Suprapubic skin (tissue), 4 donors: ENCODE measurements around the gene ICE1. TPM values are rescaled to one million over a fixed set of nuclear protein-coding genes. Genes with fewer than 3 reads are reported as not detected.

Source experiments
- DNase-seq, 2 donors: peaks; one replicate each; pipeline ENCODE4 v3.0.0-alpha.2; 2019; ENCODE audit warnings: low spot score in 2 of 2
- H3K27ac ChIP-seq: fragments of 200-600 bp; sonication (generic); one replicate; pipeline ENCODE4 v1.5.1; 2019
- H3K27me3 ChIP-seq: fragments of 200-600 bp; sonication (generic); one replicate; pipeline ENCODE4 v1.5.1; 2019
- H3K36me3 ChIP-seq: fragments of 200-600 bp; sonication (generic); one replicate; pipeline ENCODE4 v1.5.1; 2019
- H3K4me1 ChIP-seq: fragments of 200-600 bp; sonication (generic); one replicate; pipeline ENCODE4 v1.5.1; 2019
- H3K4me3 ChIP-seq: fragments of 200-600 bp; sonication (generic); one replicate; pipeline ENCODE4 v1.5.1; 2019; ENCODE audit warnings: mild to moderate bottlenecking
- H3K9me3 ChIP-seq: fragments of 200-600 bp; sonication (generic); one replicate; pipeline ENCODE4 v1.5.1; 2019
- EP300 ChIP-seq: sonication (generic); formaldehyde crosslinking; IDR thresholded peaks from one replicate; pipeline ENCODE4 v1.6.1; 2017; ENCODE audit warnings: antibody characterized with exemption
- POLR2A ChIP-seq, 2 donors: fragments of 450-650 bp; IDR thresholded peaks; one replicate each; pipeline ENCODE4 v1.6.1; 2017; ENCODE audit warnings: antibody characterized with exemption in 2 of 2, mild to moderate bottlenecking in 2 of 2, moderate library complexity in 2 of 2
- POLR2AphosphoS5 ChIP-seq, 3 donors: sonication (generic); formaldehyde crosslinking; IDR thresholded peaks; one replicate each; pipeline ENCODE4 v1.6.1; 2017; ENCODE audit warnings: antibody characterized with exemption in 3 of 3
- WGBS: methylation state at CpG from one replicate; pipeline ENCODE4 v1.1.5; 2018; 5-methylcytosine and 5-hydroxymethylcytosine counted together
- total RNA-seq, 4 donors: library from RNA; depleted of rRNA; stranded (reverse); fragments of >200 nt; gene quantifications; one replicate each; pipeline ENCODE4 v1.1.0, GENCODE V29; 2016
- TF ChIP-seq, protein P1 (sequence below), 2 donors: fragments of 200-600 bp in 1 of 2; fragments of 450-650 bp in 1 of 2; sonication (generic) in 1 of 2; IDR thresholded peaks; one replicate each; pipeline ENCODE4 v1.5.1; 2016 to 2019; ENCODE audit warnings: antibody characterized with exemption in 2 of 2, mild to moderate bottlenecking in 1 of 2, moderate library complexity in 1 of 2

The ICE1 gene
- total RNA-seq, 4 donors from 2014 or later: 17.6 to 27.4 (median 24.1) TPM

DNA sequence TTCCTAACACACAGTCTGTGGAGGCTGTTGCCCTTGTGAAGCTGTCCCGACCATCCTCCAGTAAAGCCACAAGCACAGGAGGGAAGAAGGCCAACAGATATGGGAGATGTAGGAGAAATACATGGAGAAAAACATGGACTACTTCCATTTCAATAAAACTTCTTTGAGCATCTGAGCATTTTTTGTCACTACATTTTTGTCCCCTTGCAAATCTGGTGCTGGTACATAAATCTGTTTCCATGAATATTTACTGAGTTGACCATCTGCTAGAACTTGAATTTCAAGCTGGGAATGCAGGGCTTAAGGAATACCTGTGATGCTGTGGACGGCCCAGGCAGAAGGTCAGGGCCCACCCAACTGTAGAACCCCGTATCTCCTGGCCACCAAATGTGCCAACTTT lies 43.9 kb upstream of the ICE1 start:
- no peak for TF ChIP-seq EP300
- no peak for TF ChIP-seq POLR2AphosphoS5 (IDR thresholded peaks at IDR 0.05)
- no peak for TF ChIP-seq POLR2A (IDR thresholded peaks at IDR 0.05)
- TF ChIP-seq, protein P1, sequence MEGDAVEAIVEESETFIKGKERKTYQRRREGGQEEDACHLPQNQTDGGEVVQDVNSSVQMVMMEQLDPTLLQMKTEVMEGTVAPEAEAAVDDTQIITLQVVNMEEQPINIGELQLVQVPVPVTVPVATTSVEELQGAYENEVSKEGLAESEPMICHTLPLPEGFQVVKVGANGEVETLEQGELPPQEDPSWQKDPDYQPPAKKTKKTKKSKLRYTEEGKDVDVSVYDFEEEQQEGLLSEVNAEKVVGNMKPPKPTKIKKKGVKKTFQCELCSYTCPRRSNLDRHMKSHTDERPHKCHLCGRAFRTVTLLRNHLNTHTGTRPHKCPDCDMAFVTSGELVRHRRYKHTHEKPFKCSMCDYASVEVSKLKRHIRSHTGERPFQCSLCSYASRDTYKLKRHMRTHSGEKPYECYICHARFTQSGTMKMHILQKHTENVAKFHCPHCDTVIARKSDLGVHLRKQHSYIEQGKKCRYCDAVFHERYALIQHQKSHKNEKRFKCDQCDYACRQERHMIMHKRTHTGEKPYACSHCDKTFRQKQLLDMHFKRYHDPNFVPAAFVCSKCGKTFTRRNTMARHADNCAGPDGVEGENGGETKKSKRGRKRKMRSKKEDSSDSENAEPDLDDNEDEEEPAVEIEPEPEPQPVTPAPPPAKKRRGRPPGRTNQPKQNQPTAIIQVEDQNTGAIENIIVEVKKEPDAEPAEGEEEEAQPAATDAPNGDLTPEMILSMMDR (IDR thresholded peaks at IDR 0.05): no peak
- Histone ChIP-seq H3K4me3 (no peak overlapping the region), H3K9me3 (no peaks in the 10 kb centered on the region), H3K4me1 (peaks cover 7% of the 10 kb centered on the region), H3K27me3 (no peaks in the 10 kb centered on the region), H3K36me3 (no peaks in the 10 kb centered on the region), H3K27ac (no peak overlapping the region)
- no peak for DNase-seq
- WGBS: 96% methylated on average over 3 of the region's 3 CpGs

DNA sequence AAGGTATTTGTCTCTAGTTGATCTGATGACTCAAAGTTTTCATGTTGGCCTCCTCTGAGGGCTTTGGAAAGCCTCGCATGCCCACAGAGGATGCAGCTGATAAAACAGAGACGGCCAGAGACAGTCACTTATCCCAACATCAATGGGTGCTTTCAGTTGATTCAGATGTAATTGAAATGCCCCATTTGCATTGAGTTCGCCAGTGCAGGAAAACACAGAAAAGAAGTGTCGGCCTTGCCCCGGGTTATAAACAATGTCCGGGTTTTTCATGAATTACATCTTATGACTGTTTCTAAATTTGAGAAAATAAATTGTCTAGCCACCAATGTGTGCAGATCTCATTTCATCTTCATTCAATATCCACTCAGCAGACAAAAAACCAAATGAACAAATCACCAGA lies 42.2 kb upstream of the ICE1 start:
- H3K9me3 ChIP-seq: no peaks in the 10 kb centered on the region

DNA sequence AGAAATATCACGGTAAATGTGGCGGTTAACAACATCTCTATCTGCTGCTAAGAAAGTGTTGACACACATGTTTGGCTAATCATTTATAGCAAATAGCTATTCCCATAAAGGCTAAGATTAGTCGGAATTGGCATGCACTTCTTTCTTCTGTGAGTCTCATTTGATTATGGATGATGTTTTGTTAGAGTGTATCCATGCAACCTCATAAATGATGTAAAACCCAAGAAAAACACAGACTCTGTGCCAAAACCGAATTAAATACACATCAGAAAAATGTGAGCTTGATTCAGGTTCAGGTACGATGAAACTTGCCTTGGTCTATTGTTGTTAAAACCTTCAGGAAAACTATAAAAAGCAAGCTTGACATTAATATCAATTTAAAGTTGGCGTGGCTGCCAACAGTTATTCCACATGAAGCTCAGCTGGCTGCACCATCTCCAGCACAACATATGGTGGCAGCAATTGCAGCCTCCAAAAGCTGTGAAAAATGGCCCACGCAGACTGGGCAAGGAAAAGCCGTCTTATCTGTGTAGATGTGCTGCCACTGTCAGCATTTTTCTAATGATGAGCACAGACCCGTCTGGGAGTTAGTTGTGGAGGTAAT lies 41.1 kb upstream of the ICE1 start:
- Histone ChIP-seq H3K4me3 (no peak overlapping the region), H3K27ac (no peak overlapping the region), H3K27me3 (no peaks in the 10 kb centered on the region), H3K9me3 (no peaks in the 10 kb centered on the region), H3K36me3 (no peaks in the 10 kb centered on the region), H3K4me1 (peaks cover 4% of the 10 kb centered on the region)
- WGBS: 31% methylated on average over 9 of the region's 9 CpGs
- no peak for TF ChIP-seq POLR2A (IDR thresholded peaks at IDR 0.05)
- TF ChIP-seq, protein P1 (IDR thresholded peaks at IDR 0.05): no peak
- no peak for TF ChIP-seq POLR2AphosphoS5 (IDR thresholded peaks at IDR 0.05)
- TF ChIP-seq EP300: no peak
- no peak for DNase-seq

More for the DNA sequence above, 42.2 kb upstream of the ICE1 start:
- Histone ChIP-seq H3K27me3 (no peaks in the 10 kb centered on the region), H3K27ac (no peak overlapping the region), H3K4me1 (peaks cover 4% of the 10 kb centered on the region), H3K4me3 (no peak overlapping the region), H3K36me3 (no peaks in the 10 kb centered on the region)
- DNase-seq: no peak
- no peak for TF ChIP-seq EP300
- TF ChIP-seq, protein P1 (IDR thresholded peaks at IDR 0.05): no peak
- TF ChIP-seq POLR2AphosphoS5 (IDR thresholded peaks at IDR 0.05): no peak
- no peak for TF ChIP-seq POLR2A (IDR thresholded peaks at IDR 0.05)
- WGBS: 78% methylated on average over 6 of the region's 6 CpGs

DNA sequence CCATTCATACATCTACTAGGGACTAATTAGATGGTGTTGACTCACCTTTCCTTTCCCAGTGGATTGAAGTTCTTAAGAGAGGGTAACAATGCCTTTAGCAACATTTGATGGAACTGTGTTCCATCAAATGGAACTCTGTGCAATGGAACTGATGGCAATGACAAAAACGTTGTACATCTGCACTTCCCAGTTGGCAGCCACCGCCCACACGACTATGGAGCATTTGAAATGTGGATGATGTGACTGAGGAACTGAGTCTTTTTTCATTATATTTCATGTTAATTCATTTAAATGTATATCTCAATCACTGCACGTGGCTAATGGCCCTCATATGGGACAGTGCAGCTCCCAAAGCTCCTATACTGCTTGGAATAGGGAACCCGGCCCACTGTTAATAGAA lies 39.0 kb upstream of the ICE1 start:
- Histone ChIP-seq H3K27me3 (no peaks in the 10 kb centered on the region), H3K36me3 (no peaks in the 10 kb centered on the region), H3K4me3 (no peak overlapping the region), H3K27ac (no peak overlapping the region), H3K9me3 (no peaks in the 10 kb centered on the region), H3K4me1 (peaks cover 4% of the 10 kb centered on the region)
- no peak for DNase-seq
- 88% methylated on average over 5 of the region's 5 CpGs for WGBS
- TF ChIP-seq, protein P1 (IDR thresholded peaks at IDR 0.05): no peak
- TF ChIP-seq POLR2AphosphoS5 (IDR thresholded peaks at IDR 0.05): no peak
- TF ChIP-seq EP300: no peak
- no peak for TF ChIP-seq POLR2A (IDR thresholded peaks at IDR 0.05)

DNA sequence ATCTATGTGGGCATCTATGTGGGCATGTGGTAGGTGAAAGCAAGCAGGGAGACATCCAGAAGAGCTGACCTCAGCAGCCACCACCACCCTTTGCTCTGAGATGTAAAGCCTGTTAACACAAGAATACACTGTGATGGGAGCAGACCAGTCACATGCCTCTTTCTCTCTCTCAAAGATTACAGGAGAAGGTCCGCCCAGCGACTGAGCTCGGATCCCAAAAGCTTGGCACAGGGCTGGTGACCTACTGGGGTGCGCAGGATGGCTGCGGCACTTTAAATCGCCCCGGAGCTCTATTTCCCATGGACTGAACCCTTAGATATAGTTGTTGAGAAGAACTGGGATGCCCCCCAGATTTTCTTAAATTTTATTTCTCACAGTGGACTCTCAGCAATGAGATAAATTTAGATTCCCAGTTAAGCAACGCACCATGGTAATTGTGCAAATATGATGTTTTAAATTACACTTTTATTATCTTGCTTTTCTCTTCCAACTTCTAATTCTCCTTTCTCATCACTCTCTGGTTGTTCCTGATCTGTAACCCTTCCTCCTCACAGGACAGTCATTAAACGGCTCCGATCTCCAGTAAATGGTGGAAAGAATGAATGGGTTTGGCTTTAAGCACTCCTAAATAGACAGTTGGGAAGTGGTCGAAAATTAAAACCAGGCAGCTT lies 37.7 kb upstream of the ICE1 start:
- 70% methylated on average over 11 of the region's 11 CpGs for WGBS
- Histone ChIP-seq H3K9me3 (no peaks in the 10 kb centered on the region), H3K36me3 (no peaks in the 10 kb centered on the region), H3K4me3 (no peak overlapping the region), H3K27ac (peak overlapping the region; percentile 36), H3K27me3 (no peaks in the 10 kb centered on the region), H3K4me1 (peaks cover 4% of the 10 kb centered on the region)
- no peak for DNase-seq
- TF ChIP-seq POLR2AphosphoS5 (IDR thresholded peaks at IDR 0.05): no peak
- no peak for TF ChIP-seq EP300
- TF ChIP-seq POLR2A (IDR thresholded peaks at IDR 0.05): no peak
- TF ChIP-seq, protein P1 (IDR thresholded peaks at IDR 0.05): no peak
